HG03469 (cell line): ENCODE data around the gene GALE.
"Not testable (repeated sequence)": the region's sequence is repeated elsewhere in the genome, so short reads cannot be mapped to it uniquely, and the experiment has no call there.

Source experiments
- ATAC-seq: cut with Tn5 transposase; IDR thresholded peaks from one replicate; pipeline ENCODE4 v1.9.1; 2021; ENCODE audit warnings: mild to moderate bottlenecking, moderate library complexity, moderate number of reproducible peaks; ENCODE audit not compliant: unreplicated experiment

GALE gene

GRCh38 chr1:23800400-23801337, at the start of gene GALE:
TSS of gene GALE (minus strand) at chr1:23800754. CDS start at chr1:23799007, 1,747 bp downstream.
- peak; percentile 39 for ATAC-seq

- ATAC-seq: no peak
Measured at GRCh38 chr1:23848673-23849616, 48.4 kb upstream of the GALE start.

GRCh38 chr1:23847482-23848095, 47.0 kb upstream of the GALE start:
- ATAC-seq: not testable (repeated sequence)

GRCh38 chr1:23845163-23845562, 44.6 kb upstream of the GALE start:
- ATAC-seq: no peak

GRCh38 chr1:23843644-23844043, 43.1 kb upstream of the GALE start:
- no peak for ATAC-seq

- no peak for ATAC-seq
Measured at GRCh38 chr1:23838401-23838866, 37.9 kb upstream of the GALE start.

- no peak for ATAC-seq
Measured at GRCh38 chr1:23837908-23838307, 37.4 kb upstream of the GALE start.

GRCh38 chr1:23836037-23836436, 35.5 kb upstream of the GALE start:
- ATAC-seq: no peak

- not testable (repeated sequence) for ATAC-seq
Measured at GRCh38 chr1:23834156-23834555, 33.6 kb upstream of the GALE start.

GRCh38 chr1:23827717-23828116, 27.2 kb upstream of the GALE start:
- no peak for ATAC-seq

GRCh38 chr1:23826590-23826989, 26.0 kb upstream of the GALE start:
- ATAC-seq: not testable (repeated sequence)

GRCh38 chr1:23825762-23826522, 25.4 kb upstream of the GALE start:
- no peak for ATAC-seq

GRCh38 chr1:23825076-23825761, 24.7 kb upstream of the GALE start, which contains the start of gene HMGCL:
TSS of gene HMGCL (minus strand) at chr1:23825429. CDS start at chr1:23825415, 14 bp downstream.
- no peak for ATAC-seq

- no peak for ATAC-seq
Measured at GRCh38 chr1:23824711-23825075, 24.1 kb upstream of the GALE start.

- ATAC-seq: no peak
Measured at GRCh38 chr1:23823767-23824166, 23.2 kb upstream of the GALE start.

- no peak for ATAC-seq
Measured at GRCh38 chr1:23817633-23818032, 17.1 kb upstream of the GALE start.

- no peak for ATAC-seq
Measured at GRCh38 chr1:23816906-23817305, 16.4 kb upstream of the GALE start.

GRCh38 chr1:23816361-23816760, 15.8 kb upstream of the GALE start:
- ATAC-seq: no peak

- ATAC-seq: no peak
Measured at GRCh38 chr1:23814016-23814415, 13.5 kb upstream of the GALE start.
